DMS153 treated with DMSO at 0.1 percent for 48 hours (cell line): Measurements from ENCODE around the gene KLHL26.
"Not testable (repeated sequence)": the region's sequence is repeated elsewhere in the genome, so short reads cannot be mapped to it uniquely, and the experiment has no call there.

ENCODE experiments used
- DNase-seq: peaks from one replicate; lab custom pipeline; 2025; ENCODE audit not compliant: unreplicated experiment; lab: John Stamatoyannopoulos, UW

Gene KLHL26

GRCh38 chr19:18662972-18663732 is 26.3 kb downstream of the KLHL26 start:
- DNase-seq: no peak

DNA sequence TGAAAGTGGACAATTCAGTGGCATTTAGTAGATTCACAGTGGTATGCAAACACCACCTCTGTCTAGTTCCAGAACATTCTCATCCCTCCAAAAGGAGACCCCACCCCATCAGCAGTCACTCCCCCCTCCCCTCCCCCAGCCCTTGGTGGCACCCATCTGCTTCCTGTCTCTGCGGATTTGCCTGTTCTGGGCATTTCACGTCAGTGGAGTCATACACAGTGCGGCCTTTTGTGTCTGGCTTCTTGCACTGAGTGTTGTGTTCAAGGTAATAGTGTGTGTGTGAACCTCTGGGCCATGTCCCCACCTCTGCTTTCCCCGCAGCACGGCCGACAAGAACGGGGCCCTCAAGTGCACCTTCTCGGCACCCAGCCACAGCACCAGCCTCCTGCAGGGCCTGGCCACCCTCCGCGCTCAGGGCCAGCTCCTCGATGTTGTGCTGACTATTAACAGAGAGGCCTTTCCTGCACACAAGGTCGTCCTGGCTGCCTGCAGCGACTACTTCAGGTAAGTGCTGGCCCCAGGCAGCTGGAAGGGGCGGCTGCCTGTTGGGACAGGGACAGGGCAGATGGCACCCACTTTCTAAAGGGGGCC is 27.2 kb downstream of the KLHL26 start:
- DNase-seq: no peak

DNA sequence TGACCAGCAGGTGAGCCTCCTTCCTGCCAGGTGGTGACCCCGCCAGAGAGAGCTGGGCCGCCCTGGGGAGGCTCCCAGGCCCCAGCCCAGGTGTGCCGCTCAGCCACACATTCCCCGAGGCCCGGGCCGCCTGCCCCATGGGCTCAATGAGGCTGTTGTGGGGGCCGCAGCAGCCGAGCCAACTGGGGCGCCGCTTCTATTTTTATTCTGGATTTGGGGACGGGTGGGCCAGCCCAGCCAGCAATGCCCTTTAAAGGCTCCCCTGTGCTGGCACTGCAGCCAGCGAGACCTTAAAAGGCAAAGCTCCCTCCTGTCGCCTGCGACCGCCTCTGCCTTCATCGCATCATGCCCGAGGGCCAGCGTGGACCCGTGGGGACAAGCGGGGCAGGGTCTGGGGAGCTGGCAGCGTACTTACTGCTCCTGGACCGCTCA is 29.0 kb downstream of the KLHL26 start:
- no peak for DNase-seq

DNA sequence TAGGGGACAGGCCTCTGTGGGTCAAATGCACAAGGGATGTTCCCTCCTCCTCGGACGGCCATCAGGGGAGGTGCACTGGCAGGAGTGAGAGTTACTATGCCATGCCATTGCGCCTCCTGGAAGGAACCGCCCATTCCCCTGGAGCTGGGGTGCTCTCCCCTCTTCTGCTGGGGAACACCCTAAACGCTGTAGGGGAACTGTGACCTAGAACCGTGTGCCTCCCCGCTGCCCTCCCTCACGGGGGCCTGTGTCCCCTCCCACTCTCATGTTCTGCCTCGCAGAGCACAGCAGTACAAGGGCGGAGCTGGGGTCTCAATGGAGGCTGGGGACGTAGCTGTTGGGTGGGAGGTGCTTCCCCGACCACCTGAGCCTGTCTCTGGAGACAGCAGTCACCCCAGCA is 29.5 kb downstream of the KLHL26 start:
- no peak for DNase-seq

DNA sequence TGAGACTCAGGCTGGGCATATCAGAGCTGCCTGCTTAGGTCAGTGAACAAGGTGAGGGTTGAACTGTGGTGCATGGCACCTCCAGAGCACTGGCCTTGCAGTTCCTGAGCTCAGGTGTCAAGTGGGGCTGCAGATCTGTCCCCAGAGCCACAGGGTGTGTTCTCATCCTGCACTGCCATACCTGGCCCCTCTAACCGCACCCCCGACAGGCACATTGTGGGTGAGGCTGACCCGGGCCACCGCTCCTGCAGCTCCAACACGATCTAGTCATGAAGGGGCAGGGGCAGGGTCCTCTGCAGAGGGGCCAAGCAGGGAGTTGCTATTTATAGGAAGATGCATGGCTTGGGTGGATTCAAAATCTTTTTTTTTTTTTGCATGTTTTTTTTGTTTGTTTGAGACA is 30.0 kb downstream of the KLHL26 start:
- no peak for DNase-seq

GRCh38 chr19:18667531-18668251 is 30.9 kb downstream of the KLHL26 start:
- no peak for DNase-seq

DNA sequence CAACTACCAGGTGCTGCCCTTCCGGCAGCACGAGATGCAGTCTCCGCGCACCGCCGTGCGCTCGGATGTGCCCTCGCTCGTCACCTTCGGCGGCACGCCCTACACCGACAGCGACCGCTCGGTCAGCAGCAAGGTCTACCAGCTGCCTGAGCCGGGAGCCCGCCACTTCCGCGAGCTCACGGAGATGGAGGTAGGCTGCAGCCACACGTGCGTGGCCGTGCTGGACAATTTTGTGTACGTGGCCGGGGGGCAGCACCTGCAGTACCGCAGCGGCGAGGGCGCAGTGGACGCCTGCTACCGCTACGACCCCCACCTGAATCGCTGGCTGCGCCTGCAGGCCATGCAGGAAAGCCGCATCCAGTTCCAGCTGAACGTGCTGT is 31.4 kb downstream of the KLHL26 start:
- no peak for DNase-seq

DNA sequence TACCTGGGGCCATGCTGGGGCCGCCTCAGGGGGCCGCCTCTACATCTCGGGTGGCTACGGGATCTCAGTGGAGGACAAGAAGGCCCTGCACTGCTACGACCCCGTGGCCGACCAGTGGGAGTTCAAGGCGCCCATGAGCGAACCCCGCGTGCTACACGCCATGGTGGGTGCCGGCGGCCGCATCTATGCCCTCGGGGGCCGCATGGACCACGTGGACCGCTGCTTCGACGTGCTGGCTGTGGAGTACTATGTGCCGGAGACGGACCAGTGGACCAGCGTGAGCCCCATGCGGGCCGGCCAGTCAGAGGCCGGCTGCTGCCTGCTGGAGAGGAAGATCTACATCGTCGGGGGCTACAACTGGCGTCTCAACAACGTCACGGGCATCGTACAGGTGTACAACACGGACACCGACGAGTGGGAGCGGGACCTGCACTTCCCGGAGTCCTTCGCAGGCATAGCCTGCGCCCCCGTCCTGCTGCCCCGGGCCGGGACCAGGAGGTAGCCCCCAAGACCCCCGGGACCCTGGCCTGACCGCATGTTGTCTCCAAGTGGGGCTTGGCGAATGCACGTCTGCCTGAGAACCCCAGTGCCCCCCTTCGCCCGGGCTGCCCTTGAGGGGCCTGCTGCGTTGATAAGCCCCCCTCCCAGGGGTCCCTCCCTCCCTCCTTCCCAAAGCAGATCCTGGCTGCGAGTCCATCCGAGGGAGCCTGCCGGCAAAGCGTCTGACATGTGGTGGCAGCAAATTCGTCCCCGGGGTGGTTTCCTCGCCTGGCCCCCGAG is 32.1 kb downstream of the KLHL26 start:
- no peak for DNase-seq

GRCh38 chr19:18669524-18669817 is 32.6 kb downstream of the KLHL26 start:
- no peak for DNase-seq

GRCh38 chr19:18669883-18670282 is 33.1 kb downstream of the KLHL26 start:
- no peak for DNase-seq

DNA sequence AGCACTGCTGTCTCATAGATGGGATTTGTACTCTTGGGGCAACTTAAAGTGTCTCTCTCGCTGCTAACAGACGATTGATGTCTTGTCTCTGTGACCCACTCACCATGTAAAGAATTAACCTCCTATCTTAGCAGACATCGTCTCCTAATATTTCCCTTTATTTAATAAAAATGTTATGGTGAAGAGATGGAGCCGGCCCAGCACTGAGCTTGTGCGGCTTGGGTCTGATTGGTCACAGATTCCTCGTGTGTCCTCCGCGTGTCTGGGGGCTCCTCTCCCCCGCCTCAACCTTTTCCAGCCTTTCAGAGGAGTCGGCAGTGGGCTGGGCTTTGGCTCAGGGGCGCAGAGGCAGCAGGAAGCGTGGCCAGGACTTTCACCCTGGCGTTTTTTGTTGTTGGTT is 33.5 kb downstream of the KLHL26 start:
- DNase-seq: no peak

DNA sequence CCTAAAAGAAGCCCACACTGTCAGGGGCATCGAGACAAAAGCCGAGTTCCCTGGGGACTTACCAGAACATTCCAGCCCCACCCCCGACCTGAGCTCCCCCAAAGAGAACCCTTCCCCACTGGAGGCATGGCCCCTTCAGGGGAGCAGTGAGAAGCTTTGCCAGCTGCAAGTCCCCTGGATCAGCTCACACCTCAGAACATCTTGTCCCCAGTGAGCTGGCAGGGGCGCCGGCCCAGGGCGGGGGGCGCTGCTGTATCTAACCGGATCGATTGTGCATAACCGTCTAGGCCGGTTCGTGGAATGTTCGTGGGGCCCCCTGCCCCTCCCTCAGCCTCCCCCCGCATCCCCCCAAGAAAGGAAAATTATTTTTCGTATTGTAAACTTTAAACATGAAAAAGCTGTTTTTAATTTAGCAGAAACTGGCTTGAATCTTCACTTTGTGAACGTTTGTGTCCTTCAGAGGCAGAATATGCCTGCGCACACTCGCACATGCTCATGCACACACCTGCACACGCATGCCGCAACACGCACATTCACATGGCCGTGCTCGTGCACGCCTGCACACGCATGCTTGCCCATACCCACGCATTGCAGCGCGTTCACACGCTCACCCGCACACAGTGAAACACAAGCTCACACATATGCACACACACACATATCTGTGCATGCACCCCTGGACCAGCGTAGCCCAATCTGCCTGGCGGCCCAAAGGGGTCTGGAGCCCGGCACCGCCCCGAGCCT is 34.6 kb downstream of the KLHL26 start:
- DNase-seq: no peak

DNA sequence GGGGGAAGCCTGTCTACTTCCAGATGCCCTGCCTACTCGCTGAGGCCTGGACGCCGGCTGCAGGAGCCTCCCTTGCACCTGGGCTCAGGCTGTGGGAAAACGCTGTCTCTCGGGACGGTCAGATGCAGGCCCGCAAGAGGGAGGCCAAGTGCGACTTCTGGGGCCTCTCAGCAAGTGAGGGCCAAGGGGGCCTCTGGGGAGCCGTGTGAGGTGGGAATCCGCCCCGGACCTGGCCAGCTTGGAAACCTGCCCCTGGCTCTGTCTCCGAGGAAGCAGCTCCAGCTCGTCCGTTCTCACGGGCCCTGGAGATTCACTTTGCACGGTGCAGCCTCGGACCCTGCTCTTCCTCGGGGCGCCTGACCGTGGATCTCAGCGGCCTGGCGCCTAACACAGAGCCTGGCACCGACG is 35.2 kb downstream of the KLHL26 start:
- no peak for DNase-seq

GRCh38 chr19:18672606-18673337 is 35.9 kb downstream of the KLHL26 start:
- no peak for DNase-seq

GRCh38 chr19:18674616-18675015 is 37.8 kb downstream of the KLHL26 start:
- DNase-seq: no peak

GRCh38 chr19:18675779-18676178 is 39.0 kb downstream of the KLHL26 start:
- DNase-seq: no peak

GRCh38 chr19:18676692-18677091 is 39.9 kb downstream of the KLHL26 start:
- DNase-seq: no peak

GRCh38 chr19:18677156-18677555 is 40.3 kb downstream of the KLHL26 start:
- DNase-seq: no peak

GRCh38 chr19:18680148-18680547 is 43.3 kb downstream of the KLHL26 start:
- DNase-seq: not testable (repeated sequence)

GRCh38 chr19:18682807-18683108 is 45.9 kb downstream of the KLHL26 start:
- DNase-seq: no peak
